Spleen (tissue), 11 donors: ENCODE results near the gene C21orf58. TPM values are rescaled to one million over a fixed set of nuclear protein-coding genes. Genes with fewer than 3 reads are reported as not detected.

Source experiments
- DNase-seq: peaks from one replicate; pipeline ENCODE4 v3.0.0-alpha.2; 2020
- H3K27ac ChIP-seq, 8 donors: fragments of 200-600 bp; sonication (generic) in 7 of 8; 1 replicate in 4 of 8; 2 replicates in 4 of 8; pipeline versions ENCODE4 v1.5.0 to v1.8.0; 2016 to 2021; ENCODE audit warnings: inconsistent platforms in 4 of 8, mild to moderate bottlenecking in 4 of 8, moderate library complexity in 1 of 8
- H3K27me3 ChIP-seq, 7 donors: fragments of 200-600 bp; sonication (generic) in 6 of 7; replicated peaks in 1 of 7; 1 replicate in 4 of 7; 2 replicates in 3 of 7; pipeline versions ENCODE4 v1.5.0 to v1.8.0; 2016 to 2021; ENCODE audit warnings: inconsistent platforms in 3 of 7, mild to moderate bottlenecking in 1 of 7
- H3K36me3 ChIP-seq, 6 donors: fragments of 200-600 bp; sonication (generic) in 5 of 6; 1 replicate in 4 of 6; 2 replicates in 2 of 6; pipeline versions ENCODE4 v1.5.0 to v1.8.0; 2016 to 2021; ENCODE audit warnings: inconsistent platforms in 2 of 6
- H3K4me1 ChIP-seq, 6 donors: fragments of 200-600 bp; sonication (generic) in 5 of 6; 1 replicate in 3 of 6; 2 replicates in 3 of 6; pipeline versions ENCODE4 v1.5.0 to v1.8.0; 2016 to 2021; ENCODE audit warnings: inconsistent platforms in 3 of 6
- H3K4me3 ChIP-seq, 8 donors: fragments of 200-600 bp; sonication (generic) in 7 of 8; 1 replicate in 4 of 8; 2 replicates in 4 of 8; pipeline versions ENCODE4 v1.5.0 to v1.8.0; 2016 to 2021; ENCODE audit warnings: inconsistent platforms in 4 of 8, mild to moderate bottlenecking in 4 of 8, moderate library complexity in 2 of 8
- H3K9me3 ChIP-seq, 8 donors: fragments of 200-600 bp; sonication (generic) in 7 of 8; 1 replicate in 4 of 8; 2 replicates in 4 of 8; pipeline versions ENCODE4 v1.5.0 to v1.8.0; 2016 to 2021; ENCODE audit warnings: inconsistent platforms in 4 of 8
- CTCF ChIP-seq, 11 experiments: fragments of 200-600 bp in 7 of 11; fragments of 450-650 bp in 4 of 11; sonication (generic) in 4 of 11; IDR thresholded peaks in 8 of 11; conservative IDR thresholded peaks in 3 of 11; 1 replicate in 7 of 11; 2 replicates in 4 of 11; pipeline versions ENCODE4 v1.4.0 to v1.8.0; 2016 to 2021; ENCODE audit warnings: antibody characterized with exemption in 11 of 11, inconsistent platforms in 4 of 11, mild to moderate bottlenecking in 1 of 11
- POLR2A ChIP-seq, 3 donors: fragments of 450-650 bp; IDR thresholded peaks; one replicate each; pipeline ENCODE4 v1.5.1; 2017; ENCODE audit warnings: antibody characterized with exemption in 3 of 3, mild to moderate bottlenecking in 1 of 3
- POLR2AphosphoS5 ChIP-seq, 3 donors: sonication (generic); formaldehyde crosslinking; IDR thresholded peaks; one replicate each; pipeline ENCODE4 v1.5.1; 2017; ENCODE audit warnings: antibody characterized with exemption in 3 of 3
- WGBS, 5 donors: extraction: QIAGEN DNeasy Blood & Tissue Kit in 3 of 5; methylation state at CpG; one replicate each; pipeline versions ENCODE4 v1.1.5 to v1.1.7; 2013 to 2018; 5-methylcytosine and 5-hydroxymethylcytosine counted together
- intact Hi-C: fragments of 100-400 bp; cut with DNase I; formaldehyde crosslinking; loops from one replicate; pipeline ENCODE4 v1.15.0; 2023; ENCODE audit warnings: low total_unique reads
- polyA plus RNA-seq, 3 donors: library from polyadenylated mRNA; stranded (reverse); fragments of 200-250 nt; gene quantifications; one replicate each; pipeline ENCODE4 v1.2.1, GENCODE V29; 2013
- total RNA-seq, 7 donors: library from RNA; depleted of rRNA in 3 of 7; stranded (reverse); fragments of >200 nt in 3 of 7; fragmentation: NEBNext Ultra II Directional in 4 of 7; extraction: Animal tissue kit (Norgen Biotek cat#: 25700) in 4 of 7; gene quantifications; one replicate each; pipeline versions ENCODE4 v1.1.0 to v1.2.1, GENCODE V29; 2016 to 2021
- donor health status: healthy with polysubstance abuse.
- donor health status: DM: no; HTN: no; CAD: no; lungs with moderate emphysema.
- donor health status: DM: no; HTN: no; CAD: no.
- donor health status: Bipolar disorder and iron deficiency.
- donor health status: healthy.
- donor health status: DM: no; HTN: no; CAD: no.
- donor health status: DM: yes; HTN: yes; CAD: no.

The C21orf58 gene
- total and polyA plus RNA-seq, 10 donors = 1.4 to 5.8 (median 3.9) TPM

- Histone ChIP-seq H3K9me3 (no peaks in the 10 kb centered on the region), H3K27me3 (no peaks in the 10 kb centered on the region), H3K27ac (peak overlapping the region in 4 of 8 donors; percentile 97 to 100 (median 100)), H3K4me1 (peaks cover 15 to 66% (median 43%) of the 10 kb centered on the region in 6 donors), H3K36me3 (peaks cover 0 to 12% (median 2%) of the 10 kb centered on the region in 6 donors), H3K4me3 (peak overlapping the region; percentile 79 to 100 (median 94))
- peak; percentile 88 for DNase-seq
- intact Hi-C loops = loop anchor here (5.0 kb wide), 1 partner anchor 135 kb away; the partner anchor contains the start of gene DIP2A
- TF ChIP-seq POLR2A (IDR thresholded peaks at IDR 0.05) = no peak
- no peak for TF ChIP-seq CTCF (IDR thresholded peaks at IDR 0.05 in 8 of 11, conservative IDR thresholded peaks at IDR 0.05 in 3 of 11)
- no peak for TF ChIP-seq POLR2AphosphoS5 (IDR thresholded peaks at IDR 0.05)
- 2 to 4% (median 3%) methylated on average over 40 to 50 of the region's 50 CpGs for WGBS, 5 donors
These were observed 1.1 kb downstream of the C21orf58 start for GRCh38 chr21:46322351-46323226.

GRCh38 chr21:46320331-46320801, 3.3 kb downstream of the C21orf58 start:
- Histone ChIP-seq H3K27me3 (no peaks in the 10 kb centered on the region), H3K27ac (peak overlapping the region in 1 of 8 donors; percentile 23), H3K9me3 (no peaks in the 10 kb centered on the region), H3K36me3 (peaks cover 0 to 19% (median 0%) of the 10 kb centered on the region in 6 donors), H3K4me3 (no peak overlapping the region), H3K4me1 (peaks cover 10 to 52% (median 35%) of the 10 kb centered on the region in 6 donors)
- WGBS, 5 donors = 16 to 38% (median 27%) methylated on average over 4 of the region's 4 CpGs
- TF ChIP-seq POLR2AphosphoS5 (IDR thresholded peaks at IDR 0.05) (no peak), CTCF (IDR thresholded peaks at IDR 0.05 in 8 of 11, conservative IDR thresholded peaks at IDR 0.05 in 3 of 11) (no peak), POLR2A (IDR thresholded peaks at IDR 0.05) (no peak)
- intact Hi-C loops = loop anchor here (5.0 kb wide), 1 partner anchor 137 kb away; the partner anchor contains the start of gene DIP2A
- DNase-seq = no peak

- no peak overlapping the region for H3K4me3 ChIP-seq
- no peak overlapping the region for H3K27ac ChIP-seq
- no peaks in the 10 kb centered on the region for H3K9me3 ChIP-seq
- whole genome bisulfite sequencing, 5 donors = 90 to 98% (median 95%) methylated on average over 5 to 7 of the region's 7 CpGs
- H3K36me3 ChIP-seq = peaks cover 0 to 31% (median 0%) of the 10 kb centered on the region in 6 donors
- H3K4me1 ChIP-seq = peaks cover 9 to 46% (median 29%) of the 10 kb centered on the region in 6 donors
- DNase-seq = no peak
- intact Hi-C loops = no loop called here
- no peaks in the 10 kb centered on the region for H3K27me3 ChIP-seq
- no peak for TF ChIP-seq POLR2AphosphoS5 (IDR thresholded peaks at IDR 0.05)
- no peak for TF ChIP-seq POLR2A (IDR thresholded peaks at IDR 0.05)
- no peak for TF ChIP-seq CTCF (IDR thresholded peaks at IDR 0.05 in 8 of 11, conservative IDR thresholded peaks at IDR 0.05 in 3 of 11)
These were observed 4.5 kb downstream of the C21orf58 start for GRCh38 chr21:46319186-46319585.

- Histone ChIP-seq H3K9me3 (no peaks in the 10 kb centered on the region), H3K36me3 (peaks cover 0 to 39% (median 0%) of the 10 kb centered on the region in 6 donors), H3K27me3 (no peaks in the 10 kb centered on the region), H3K27ac (no peak overlapping the region), H3K4me1 (peaks cover 9 to 43% (median 29%) of the 10 kb centered on the region in 6 donors), H3K4me3 (no peak overlapping the region)
- 89 to 95% (median 91%) methylated on average over 4 of the region's 4 CpGs for WGBS, 5 donors
- no peak for TF ChIP-seq POLR2AphosphoS5 (IDR thresholded peaks at IDR 0.05)
- no peak for TF ChIP-seq POLR2A (IDR thresholded peaks at IDR 0.05)
- TF ChIP-seq CTCF (IDR thresholded peaks at IDR 0.05 in 8 of 11, conservative IDR thresholded peaks at IDR 0.05 in 3 of 11) = no peak
- intact Hi-C loops = no loop called here
- DNase-seq = no peak
These were observed 5.2 kb downstream of the C21orf58 start for GRCh38 chr21:46318464-46318845.
